Measurements from ENCODE around the gene MPPED2.

DNA sequence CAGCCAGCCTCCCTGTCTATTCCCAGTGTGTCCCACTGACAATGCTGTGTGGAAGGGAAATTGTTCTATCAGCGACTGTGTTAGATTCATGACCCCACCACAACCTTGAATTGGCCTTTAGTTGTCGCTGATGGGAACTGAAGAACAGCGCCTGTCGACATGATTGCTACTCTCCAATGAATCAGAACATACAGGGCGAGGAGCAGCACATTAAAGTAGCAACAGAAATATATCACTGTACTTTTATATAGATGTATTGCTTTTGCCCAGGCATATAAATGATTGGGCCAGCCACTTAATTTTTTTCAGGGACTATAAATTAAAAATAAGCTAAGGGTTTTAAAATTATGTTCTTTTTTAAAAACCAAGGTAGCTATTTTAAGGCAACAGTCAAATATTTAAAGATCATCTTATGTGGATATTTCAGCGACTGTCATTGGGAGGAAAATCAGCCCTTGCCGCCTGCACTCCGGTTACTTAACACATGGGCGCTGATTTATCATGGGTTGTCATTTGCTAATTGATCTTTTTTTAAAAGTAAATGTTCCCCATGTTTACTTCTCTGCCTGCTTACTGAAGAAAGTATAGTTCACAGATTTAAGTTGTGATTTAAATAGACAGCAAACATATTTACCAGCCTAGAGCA is 221.2 kb downstream of the MPPED2 start:
- TF ChIP-seq POLR2A (IDR thresholded peaks at IDR 0.05), result no peak
- TF ChIP-seq EP300 (IDR thresholded peaks at IDR 0.05), result no peak
- TF ChIP-seq, protein P1, sequence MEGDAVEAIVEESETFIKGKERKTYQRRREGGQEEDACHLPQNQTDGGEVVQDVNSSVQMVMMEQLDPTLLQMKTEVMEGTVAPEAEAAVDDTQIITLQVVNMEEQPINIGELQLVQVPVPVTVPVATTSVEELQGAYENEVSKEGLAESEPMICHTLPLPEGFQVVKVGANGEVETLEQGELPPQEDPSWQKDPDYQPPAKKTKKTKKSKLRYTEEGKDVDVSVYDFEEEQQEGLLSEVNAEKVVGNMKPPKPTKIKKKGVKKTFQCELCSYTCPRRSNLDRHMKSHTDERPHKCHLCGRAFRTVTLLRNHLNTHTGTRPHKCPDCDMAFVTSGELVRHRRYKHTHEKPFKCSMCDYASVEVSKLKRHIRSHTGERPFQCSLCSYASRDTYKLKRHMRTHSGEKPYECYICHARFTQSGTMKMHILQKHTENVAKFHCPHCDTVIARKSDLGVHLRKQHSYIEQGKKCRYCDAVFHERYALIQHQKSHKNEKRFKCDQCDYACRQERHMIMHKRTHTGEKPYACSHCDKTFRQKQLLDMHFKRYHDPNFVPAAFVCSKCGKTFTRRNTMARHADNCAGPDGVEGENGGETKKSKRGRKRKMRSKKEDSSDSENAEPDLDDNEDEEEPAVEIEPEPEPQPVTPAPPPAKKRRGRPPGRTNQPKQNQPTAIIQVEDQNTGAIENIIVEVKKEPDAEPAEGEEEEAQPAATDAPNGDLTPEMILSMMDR (IDR thresholded peaks at IDR 0.05), result no peak
